ENCODE data around the gene LZTR1. TPM values are rescaled to one million over a fixed set of nuclear protein-coding genes. Genes with fewer than 3 reads are reported as not detected.

Gene LZTR1
- total RNA-seq, 1 donor from 2014 or later, result 72.8 TPM

Other genes with a start within 250 kb of the LZTR1 start
- gene SERPIND1, start 208.2 kb upstream of the LZTR1 start, total RNA-seq, result not detected
- 150 TPM for gene PI4KA, start 123.5 kb upstream of the LZTR1 start, total RNA-seq
- 24.6 TPM for gene SNAP29, start 123.3 kb upstream of the LZTR1 start, total RNA-seq
- 21.2 TPM for gene CRKL, start 64.9 kb upstream of the LZTR1 start, total RNA-seq
- gene AIFM3, start 15.0 kb upstream of the LZTR1 start, total RNA-seq, result not detected
- 37.9 TPM for gene THAP7, start 19.8 kb downstream of the LZTR1 start, total RNA-seq
- gene P2RX6, start 32.9 kb downstream of the LZTR1 start, total RNA-seq, result not detected
- gene SLC7A4, start 50.3 kb downstream of the LZTR1 start, total RNA-seq, result 20.4 TPM
- 2.6 TPM for gene LRRC74B, start 63.6 kb downstream of the LZTR1 start, total RNA-seq

Data from ascending aorta (tissue), 1 donor.